ENCODE measurements around the gene HS3ST1. TPM values are rescaled to one million over a fixed set of nuclear protein-coding genes. Genes with fewer than 3 reads are reported as not detected.
"Not testable (repeated sequence)": the region's sequence is repeated elsewhere in the genome, so short reads cannot be mapped to it uniquely, and the experiment has no call there.

Gene HS3ST1
- polyA plus RNA-seq, 4 donors = 1.0 to 1.9 (median 1.7) TPM

GRCh38 chr4:11408233-11408967, 20.3 kb downstream of the HS3ST1 start:
- DNase-seq (ENCODE audit: low read depth in 4 of 4, low spot score in 3 of 4) = no peak

GRCh38 chr4:11407551-11407950, 21.1 kb downstream of the HS3ST1 start:
- DNase-seq (ENCODE audit: low read depth in 4 of 4, low spot score in 3 of 4) = no peak

- DNase-seq (ENCODE audit: low read depth in 4 of 4, low spot score in 3 of 4) = no peak
Measured at GRCh38 chr4:11404431-11404830, 24.3 kb downstream of the HS3ST1 start.

- no peak for DNase-seq (ENCODE audit: low read depth in 4 of 4, low spot score in 3 of 4)
Measured at GRCh38 chr4:11402192-11402591, 26.5 kb downstream of the HS3ST1 start.

GRCh38 chr4:11399461-11399971, 29.2 kb downstream of the HS3ST1 start:
- DNase-seq (ENCODE audit: low read depth in 4 of 4, low spot score in 3 of 4) = no peak

GRCh38 chr4:11397819-11398610, 30.7 kb downstream of the HS3ST1 start:
- DNase-seq (ENCODE audit: low read depth in 4 of 4, low spot score in 3 of 4) = no peak

- no peak for DNase-seq (ENCODE audit: low read depth in 4 of 4, low spot score in 3 of 4)
Measured at GRCh38 chr4:11397146-11397545, 31.5 kb downstream of the HS3ST1 start.

- no peak for DNase-seq (ENCODE audit: low read depth in 4 of 4, low spot score in 3 of 4)
Measured at GRCh38 chr4:11393551-11393950, 35.1 kb downstream of the HS3ST1 start.

GRCh38 chr4:11384072-11384471, 44.6 kb downstream of the HS3ST1 start:
- not testable (repeated sequence) for DNase-seq (ENCODE audit: low read depth in 4 of 4, low spot score in 3 of 4)

GRCh38 chr4:11376571-11376970, 52.1 kb downstream of the HS3ST1 start:
- no peak for DNase-seq (ENCODE audit: low read depth in 4 of 4, low spot score in 3 of 4)

- DNase-seq (ENCODE audit: low read depth in 4 of 4, low spot score in 3 of 4) = no peak
Measured at GRCh38 chr4:11376146-11376545, 52.5 kb downstream of the HS3ST1 start.

GRCh38 chr4:11368701-11369115, 60.0 kb downstream of the HS3ST1 start:
- no peak for DNase-seq (ENCODE audit: low read depth in 4 of 4, low spot score in 3 of 4)

GRCh38 chr4:11367371-11367770, 61.3 kb downstream of the HS3ST1 start:
- no peak for DNase-seq (ENCODE audit: low read depth in 4 of 4, low spot score in 3 of 4)

GRCh38 chr4:11366859-11367258, 61.8 kb downstream of the HS3ST1 start:
- DNase-seq (ENCODE audit: low read depth in 4 of 4, low spot score in 3 of 4) = no peak

- DNase-seq (ENCODE audit: low read depth in 4 of 4, low spot score in 3 of 4) = no peak
Measured at GRCh38 chr4:11365039-11365438, 63.7 kb downstream of the HS3ST1 start.

GRCh38 chr4:11359591-11359990, 69.1 kb downstream of the HS3ST1 start:
- no peak for DNase-seq (ENCODE audit: low read depth in 4 of 4, low spot score in 3 of 4)

GRCh38 chr4:11355226-11355625, 73.5 kb downstream of the HS3ST1 start:
- DNase-seq (ENCODE audit: low read depth in 4 of 4, low spot score in 3 of 4) = no peak

GRCh38 chr4:11354531-11354930, 74.2 kb downstream of the HS3ST1 start:
- DNase-seq (ENCODE audit: low read depth in 4 of 4, low spot score in 3 of 4) = no peak

GRCh38 chr4:11348449-11349088, 80.1 kb downstream of the HS3ST1 start:
- DNase-seq (ENCODE audit: low read depth in 4 of 4, low spot score in 3 of 4) = no peak

- no peak for DNase-seq (ENCODE audit: low read depth in 4 of 4, low spot score in 3 of 4)
Measured at GRCh38 chr4:11344916-11345315, 83.8 kb downstream of the HS3ST1 start.

GRCh38 chr4:11343536-11343935, 85.2 kb downstream of the HS3ST1 start:
- DNase-seq (ENCODE audit: low read depth in 4 of 4, low spot score in 3 of 4) = no peak
